DOHH2 (cell line): ENCODE measurements around the gene FAM153A.
"Not testable (repeated sequence)": the region's sequence is repeated elsewhere in the genome, so short reads cannot be mapped to it uniquely, and the experiment has no call there.

ENCODE experiments used
- EZH2phosphoT487 ChIP-seq: fragments of 200-600 bp; sonication (generic); IDR thresholded peaks from 2 replicates; pipeline ENCODE4 v1.6.1; 2017; ENCODE audit warnings: borderline replicate concordance, mild to moderate bottlenecking, antibody characterized with exemption, low read length, moderate library complexity, mixed read lengths
- TF ChIP-seq, protein P1 (sequence below): fragments of 200-600 bp; sonication (generic); IDR thresholded peaks from one replicate; pipeline ENCODE4 v1.5.1; 2014; ENCODE audit warnings: antibody characterized with exemption, mild to moderate bottlenecking, low read depth, low read length; ENCODE audit not compliant: poor library complexity, severe bottlenecking

DNA sequence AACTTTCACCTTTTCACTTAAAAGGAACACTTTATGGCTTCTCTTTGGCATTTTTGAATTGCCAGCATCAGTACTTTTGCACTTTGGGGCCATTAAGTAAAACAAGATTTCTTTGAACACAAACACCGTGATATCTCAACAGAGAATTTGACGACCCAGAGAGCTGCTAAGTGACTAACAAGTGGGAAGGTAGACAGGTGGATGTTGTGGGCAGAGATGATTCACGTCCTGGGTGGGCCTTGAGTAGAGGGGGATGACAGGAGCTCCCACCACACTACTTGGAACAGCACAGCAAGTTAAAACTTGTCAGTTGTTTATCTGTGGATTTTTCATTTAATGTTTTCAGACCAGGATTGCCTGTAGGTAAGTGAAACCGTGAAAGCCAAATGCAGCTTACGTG lies 18.7 kb upstream of the FAM153A start:
- TF ChIP-seq, protein P1, sequence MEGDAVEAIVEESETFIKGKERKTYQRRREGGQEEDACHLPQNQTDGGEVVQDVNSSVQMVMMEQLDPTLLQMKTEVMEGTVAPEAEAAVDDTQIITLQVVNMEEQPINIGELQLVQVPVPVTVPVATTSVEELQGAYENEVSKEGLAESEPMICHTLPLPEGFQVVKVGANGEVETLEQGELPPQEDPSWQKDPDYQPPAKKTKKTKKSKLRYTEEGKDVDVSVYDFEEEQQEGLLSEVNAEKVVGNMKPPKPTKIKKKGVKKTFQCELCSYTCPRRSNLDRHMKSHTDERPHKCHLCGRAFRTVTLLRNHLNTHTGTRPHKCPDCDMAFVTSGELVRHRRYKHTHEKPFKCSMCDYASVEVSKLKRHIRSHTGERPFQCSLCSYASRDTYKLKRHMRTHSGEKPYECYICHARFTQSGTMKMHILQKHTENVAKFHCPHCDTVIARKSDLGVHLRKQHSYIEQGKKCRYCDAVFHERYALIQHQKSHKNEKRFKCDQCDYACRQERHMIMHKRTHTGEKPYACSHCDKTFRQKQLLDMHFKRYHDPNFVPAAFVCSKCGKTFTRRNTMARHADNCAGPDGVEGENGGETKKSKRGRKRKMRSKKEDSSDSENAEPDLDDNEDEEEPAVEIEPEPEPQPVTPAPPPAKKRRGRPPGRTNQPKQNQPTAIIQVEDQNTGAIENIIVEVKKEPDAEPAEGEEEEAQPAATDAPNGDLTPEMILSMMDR = not testable (repeated sequence)
- not testable (repeated sequence) for TF ChIP-seq EZH2phosphoT487
